Heart left ventricle (tissue), 11 donors: ENCODE measurements around the gene ZNF43. TPM values are rescaled to one million over a fixed set of nuclear protein-coding genes. Genes with fewer than 3 reads are reported as not detected.

Experiments used
- polyA plus RNA-seq, 2 donors: library from polyadenylated mRNA; stranded (reverse); fragments of 200-250 nt; gene quantifications; one replicate each; pipeline ENCODE4 v1.2.3, GENCODE V29; 2013
- total RNA-seq, 9 donors: library from RNA; depleted of rRNA in 2 of 9; stranded (reverse); fragments of >200 nt in 2 of 9; fragmentation: NEBNext Ultra II Directional in 3 of 9; extraction: Animal tissue kit (Norgen Biotek cat#: 25700) in 3 of 9; gene quantifications; one replicate each; pipeline versions ENCODE4 v1.1.0 to v1.2.4, GENCODE V29; 2016 to 2023
- donor health status: ischemic (EF 13 %, LVEDD 7.1; RV severe dilation, severe dysfunction).
- donor health status: healthy with polysubstance abuse.
- donor health status: DM: no; HTN: yes; CAD: no.
- donor health status: DM: no; HTN: no; CAD: no.
- donor health status: ischemic (EF 25% LVEDD 5.7; RV mildly dilated, moderate dysfunction).
- donor health status: healthy.
- donor health status: DM: yes; HTN: yes; CAD: no.
- donor health status: PGD.
- donor health status: nonischemic (EF 23%, LVEDD 6.1; RV moderate dilation, normal function).

The ZNF43 gene
- total and polyA plus RNA-seq, 11 donors = 2.6 to 13.8 (median 6.0) TPM

Other genes starting within 250 kb of the ZNF43 start
- gene ZNF100, start 68.6 kb downstream of the ZNF43 start, total RNA-seq = 1 to 10 TPM; 1.9 to 8.7 (median 5.5) TPM
- gene ZNF100, start 68.6 kb downstream of the ZNF43 start, polyA plus RNA-seq = 1 to 10 TPM; 1.8 to 2.0 TPM
- gene ZNF208, start 174.8 kb upstream of the ZNF43 start, total RNA-seq = 10 to 100 TPM in 6 of 9 donors, 1 to 10 TPM in 3; 3.9 to 45.4 (median 16.7) TPM
- gene ZNF208, start 174.8 kb upstream of the ZNF43 start, polyA plus RNA-seq = 1 to 10 TPM; 4.3 to 9.1 TPM
- gene ZNF257, start 216.3 kb upstream of the ZNF43 start, total RNA-seq = 1 to 10 TPM in 4 of 9 donors, under 1 TPM in 5; 0.12 to 2.1 (median 0.96) TPM
- 1 to 10 TPM in 1 of 2 donors, under 1 TPM in 1; 0.82 to 2.5 TPM for gene ZNF257, start 216.3 kb upstream of the ZNF43 start, polyA plus RNA-seq